H1 (cell line): Measurements from ENCODE around the gene PHEX. TPM values are rescaled to one million over a fixed set of nuclear protein-coding genes. Genes with fewer than 3 reads are reported as not detected.

Source experiments
- CTCF ChIA-PET: fragments of 300-600 bp; sonication (Branson Sonifier 250); formaldehyde crosslinking; loops from one replicate; lab custom pipeline; 2021; ENCODE audit not compliant: partially characterized antibody; lab: Charles Lee
- POLR2A ChIA-PET: fragments of 300-600 bp; sonication (Branson Sonifier 250); formaldehyde crosslinking; loops from one replicate; lab custom pipeline; 2021; ENCODE audit warnings: inconsistent platforms; ENCODE audit not compliant: partially characterized antibody; lab: Charles Lee
- DNase-seq, 2 experiments: peaks; one replicate each; pipeline versions ENCODE4 v3.0.0 to v3.0.0-alpha.2; 2010 to 2022; ENCODE audit warnings: low spot score in 2 of 2, low read depth in 1 of 2, mixed read lengths in 1 of 2
- FAIRE-seq: peaks from 2 replicates; lab custom pipeline; 2011; peaks lifted over from hg19 to GRCh38; lab: Jason Lieb, UNC
- H2AFZ ChIP-seq: 2 replicates; pipeline ENCODE4 v1.8.1; 2012; ENCODE audit warnings: low read length, inconsistent platforms
- H2AK5ac ChIP-seq: 2 replicates; pipeline ENCODE4 v1.6.1; 2013; ENCODE audit warnings: low read depth, low read length
- H2BK120ac ChIP-seq: replicated peaks from 2 replicates; pipeline ENCODE3; 2013; ENCODE audit warnings: low read depth, low read length, inconsistent platforms
- H2BK12ac ChIP-seq: 2 replicates; pipeline ENCODE4 v1.6.1; 2013; ENCODE audit warnings: low read depth, low read length
- H2BK15ac ChIP-seq: 2 replicates; pipeline ENCODE4 v1.6.1; 2013; ENCODE audit warnings: low read length
- H2BK20ac ChIP-seq: 2 replicates; pipeline ENCODE4 v1.6.1; 2013; ENCODE audit warnings: low read length
- H2BK5ac ChIP-seq: 2 replicates; pipeline ENCODE4 v1.6.1; 2013; ENCODE audit warnings: low read depth, low read length
- H3K14ac ChIP-seq: 2 replicates; pipeline ENCODE4 v1.6.1; 2013; ENCODE audit warnings: inconsistent platforms; ENCODE audit not compliant: insufficient read length
- H3K18ac ChIP-seq: 2 replicates; pipeline ENCODE4 v1.6.1; 2013; ENCODE audit warnings: low read length; ENCODE audit errors: extremely low read depth
- H3K23ac ChIP-seq: 2 replicates; pipeline ENCODE4 v1.6.1; 2013; ENCODE audit warnings: inconsistent platforms; ENCODE audit not compliant: insufficient read length
- H3K23me2 ChIP-seq: 2 replicates; pipeline ENCODE4 v1.6.1; 2013; ENCODE audit warnings: low read depth, low read length
- H3K27ac ChIP-seq: 2 replicates; pipeline ENCODE4 v1.6.1; 2011; ENCODE audit warnings: low read depth, low read length, inconsistent platforms
- H3K27me3 ChIP-seq, 4 experiments: replicated peaks in 1 of 4; 1 replicate in 1 of 4; 2 replicates in 3 of 4; pipeline versions ENCODE4 v1.6.1 to v1.8.1; 2011 to 2013; ENCODE audit warnings: low read length in 3 of 4, mild to moderate bottlenecking in 3 of 4, inconsistent platforms in 2 of 4, mixed read lengths in 2 of 4, moderate library complexity in 1 of 4; ENCODE audit not compliant: control insufficient read depth in 3 of 4, insufficient read depth in 3 of 4; ENCODE audit errors: extremely low read depth in 1 of 4
- H3K36me3 ChIP-seq, 4 experiments: 2 replicates each; pipeline versions ENCODE4 v1.6.1 to v1.8.1; 2011 to 2013; ENCODE audit warnings: mild to moderate bottlenecking in 4 of 4, low read length in 3 of 4, moderate library complexity in 2 of 4, control low read depth in 1 of 4, inconsistent platforms in 1 of 4; ENCODE audit not compliant: insufficient read depth in 4 of 4, control insufficient read depth in 2 of 4
- H3K4ac ChIP-seq: replicated peaks from 2 replicates; pipeline ENCODE3; 2013; ENCODE audit warnings: low read length, low read depth, mixed read lengths, inconsistent platforms; ENCODE audit not compliant: insufficient read length
- H3K4me1 ChIP-seq, 4 experiments: replicated peaks in 1 of 4; 1 replicate in 1 of 4; 2 replicates in 3 of 4; pipeline versions ENCODE4 v1.6.1 to v1.8.1; 2011 to 2013; ENCODE audit warnings: low read length in 3 of 4, inconsistent platforms in 2 of 4, mixed read lengths in 1 of 4; ENCODE audit not compliant: insufficient read depth in 4 of 4, control insufficient read depth in 3 of 4
- H3K4me2 ChIP-seq, 2 experiments: 2 replicates each; pipeline versions ENCODE4 v1.6.1 to v1.8.1; 2011 to 2013; ENCODE audit warnings: low read depth in 2 of 2, low read length in 2 of 2, control low read depth in 1 of 2, inconsistent platforms in 1 of 2, mild to moderate bottlenecking in 1 of 2; ENCODE audit not compliant: insufficient read depth in 1 of 2
- H3K4me3 ChIP-seq, 4 experiments: fragments of 200-600, 300-600 bp in 1 of 4; sonication (generic), shearing (Covaris generic), sonication (Bioruptor Twin) in 1 of 4; 2 replicates each; pipeline versions ENCODE4 v1.5.1 to v1.8.1; 2011 to 2016; ENCODE audit warnings: low read length in 4 of 4, low read depth in 3 of 4, control low read depth in 2 of 4, inconsistent platforms in 2 of 4, mild to moderate bottlenecking in 2 of 4, mixed read lengths in 1 of 4, moderate library complexity in 1 of 4; ENCODE audit not compliant: insufficient read depth in 2 of 4; ENCODE audit errors: extremely low read depth in 1 of 4
- H3K56ac ChIP-seq: replicated peaks from 2 replicates; pipeline ENCODE3; 2013; ENCODE audit warnings: low read depth, mild to moderate bottlenecking, mixed read lengths, low read length, inconsistent platforms; ENCODE audit not compliant: insufficient read length
- H3K79me1 ChIP-seq: 2 replicates; pipeline ENCODE4 v1.6.1; 2013; ENCODE audit warnings: low read depth, low read length, control low read depth
- H3K79me2 ChIP-seq, 2 experiments: 2 replicates each; pipeline versions ENCODE4 v1.6.1 to v1.8.1; 2012 to 2013; ENCODE audit warnings: low read length in 2 of 2, mild to moderate bottlenecking in 2 of 2, inconsistent platforms in 1 of 2; ENCODE audit not compliant: insufficient read depth in 2 of 2, control insufficient read depth in 1 of 2
- H3K9ac ChIP-seq, 4 experiments: replicated peaks in 1 of 4; 1 replicate in 1 of 4; 2 replicates in 3 of 4; pipeline versions ENCODE4 v1.6.1 to v1.8.1; 2011 to 2013; ENCODE audit warnings: low read depth in 3 of 4, low read length in 3 of 4, control low read depth in 2 of 4, mild to moderate bottlenecking in 2 of 4, moderate library complexity in 2 of 4, inconsistent platforms in 1 of 4; ENCODE audit errors: extremely low read depth in 1 of 4
- H3K9me3 ChIP-seq, 2 experiments: 2 replicates each; pipeline versions ENCODE4 v1.6.1 to v1.8.1; 2012 to 2013; ENCODE audit warnings: mild to moderate bottlenecking in 2 of 2, moderate library complexity in 2 of 2, control low read depth in 1 of 2, inconsistent platforms in 1 of 2, low read depth in 1 of 2, low read length in 1 of 2, mixed read lengths in 1 of 2; ENCODE audit not compliant: insufficient read depth in 2 of 2
- H4K20me1 ChIP-seq, 2 experiments: replicated peaks in 1 of 2; 2 replicates each; pipeline versions ENCODE3 to v1.8.1; 2011 to 2013; ENCODE audit warnings: inconsistent platforms in 2 of 2, low read length in 2 of 2, mild to moderate bottlenecking in 1 of 2; ENCODE audit not compliant: insufficient read depth in 2 of 2, control insufficient read depth in 1 of 2
- H4K5ac ChIP-seq: 2 replicates; pipeline ENCODE4 v1.6.1; 2013; ENCODE audit warnings: low read length, low read depth, mixed read lengths, inconsistent platforms; ENCODE audit not compliant: insufficient read length
- H4K8ac ChIP-seq: 2 replicates; pipeline ENCODE4 v1.8.0; 2013; ENCODE audit warnings: mild to moderate bottlenecking, moderate library complexity, low read length, inconsistent platforms; ENCODE audit not compliant: insufficient read depth; ENCODE audit errors: extremely low read depth
- H4K91ac ChIP-seq: replicated peaks from 2 replicates; pipeline ENCODE3; 2013; ENCODE audit warnings: low read length, mixed read lengths, inconsistent platforms; ENCODE audit not compliant: insufficient read length
- ASH2L ChIP-seq: fragments of 200-600, 300-600 bp; sonication (generic); IDR thresholded peaks from one replicate; pipeline ENCODE4 v1.7.1; 2017; ENCODE audit warnings: low read length
- ATF3 ChIP-seq: IDR thresholded peaks from 2 replicates; pipeline ENCODE4 v1.6.1; 2011; ENCODE audit warnings: low read depth, mild to moderate bottlenecking, low read length; ENCODE audit not compliant: insufficient read depth
- BCL11A ChIP-seq, 2 experiments: IDR thresholded peaks; one replicate each; pipeline ENCODE4 v1.6.1; 2011; ENCODE audit warnings: low read depth in 2 of 2, low read length in 2 of 2, mild to moderate bottlenecking in 2 of 2
- BRCA1 ChIP-seq: IDR thresholded peaks from 2 replicates; pipeline ENCODE4 v1.6.1; 2012; ENCODE audit warnings: low read depth, low read length, improper control_type of control experiment
- CHD1 ChIP-seq: IDR thresholded peaks from 2 replicates; pipeline ENCODE4 v1.6.1; 2012; ENCODE audit warnings: low read depth, low read length, improper control_type of control experiment
- CTCF ChIP-seq, 3 experiments: IDR thresholded peaks; 1 replicate in 2 of 3; 2 replicates in 1 of 3; pipeline versions ENCODE4 v1.5.1 to v1.6.1; 2011; ENCODE audit warnings: low read length in 3 of 3, mild to moderate bottlenecking in 3 of 3, inconsistent platforms in 2 of 3, low read depth in 1 of 3, moderate library complexity in 1 of 3; ENCODE audit not compliant: insufficient read depth in 1 of 3; ENCODE audit errors: control extremely low read depth in 1 of 3
- KDM4A ChIP-seq: IDR thresholded peaks from one replicate; pipeline ENCODE4 v1.7.1; 2012; ENCODE audit warnings: low read depth, mild to moderate bottlenecking, moderate library complexity, low read length, inconsistent platforms; ENCODE audit not compliant: severe bottlenecking
- KDM5A ChIP-seq: fragments of 200-600 bp; IDR thresholded peaks from 2 replicates; pipeline ENCODE4 v1.7.1; 2012; ENCODE audit warnings: mild to moderate bottlenecking, low read length, inconsistent platforms, mixed read lengths
- TAF1 ChIP-seq: IDR thresholded peaks from 2 replicates; pipeline ENCODE4 v1.6.1; 2011; ENCODE audit warnings: mild to moderate bottlenecking, low read depth, low read length
- TAF7 ChIP-seq: optimal IDR thresholded peaks from 2 replicates; pipeline ENCODE3; 2011; ENCODE audit warnings: low read depth, mild to moderate bottlenecking, inconsistent platforms, low read length, moderate library complexity, borderline replicate concordance
- WGBS, 2 experiments: shearing (Covaris generic) in 1 of 2; methylation state at CpG; one replicate each; pipeline versions ENCODE4 v1.1.6 to v1.1.7; 2013 to 2015; ENCODE audit warnings: low lambda C conversion rate in 2 of 2, mixed read lengths in 2 of 2, inconsistent platforms in 1 of 2, low coverage in 1 of 2, missing lambda C conversion rate in 1 of 2; ENCODE audit not compliant: insufficient replicate concordance in 2 of 2, insufficient coverage in 1 of 2, insufficient read length in 1 of 2; ENCODE audit errors: extremely low coverage in 1 of 2, missing lambda C conversion rate in 1 of 2; 5-methylcytosine and 5-hydroxymethylcytosine counted together
- polyA plus RNA-seq, 7 experiments: library from polyadenylated mRNA; depleted of rRNA in 3 of 7; stranded (reverse) in 5 of 7; unstranded in 2 of 7; fragments of >200 nt in 5 of 7; fragments of 200-250 nt in 2 of 7; gene quantifications; 1 replicate in 5 of 7; 2 replicates in 1 of 7; 4 replicates in 1 of 7; pipeline versions ENCODE4 v1.2.1 to v1.2.3, GENCODE V29; 2011 to 2013; ENCODE audit warnings: missing spikeins in 2 of 7, mixed read lengths in 2 of 7
- total RNA-seq: library from RNA; stranded (reverse); fragmentation: NEBNext Ultra II Directional; extraction: Animal tissue kit (Norgen Biotek cat#: 25700); gene quantifications from 2 replicates; pipeline ENCODE4 v1.2.1, GENCODE V29; 2021

Gene PHEX
- total and polyA plus RNA-seq, 2 of the 8 experiments (the other 6 are each of a cell fraction or from before 2014, with no cell fraction given): 0.03 to 0.11 TPM

GRCh38 chrX:22177950-22178515 lies 145.9 kb downstream of the PHEX start:
- Histone ChIP-seq H3K23me2 (no peaks in the 10 kb centered on the region), H3K79me1 (no peaks in the 10 kb centered on the region), H2AFZ (no peak overlapping the region), H3K79me2 (no peaks in the 10 kb centered on the region), H4K20me1 (no peaks in the 10 kb centered on the region), H4K5ac (no peak overlapping the region), H3K4ac (no peak overlapping the region), H3K18ac (no peak overlapping the region), H3K23ac (no peak overlapping the region), H3K56ac (no peak overlapping the region), H2BK12ac (no peak overlapping the region), H2AK5ac (no peak overlapping the region), H3K4me1 (no peaks in the 10 kb centered on the region), H4K8ac (no peak overlapping the region), H4K91ac (no peak overlapping the region), H3K27me3 (no peaks in the 10 kb centered on the region), H3K27ac (no peak overlapping the region), H3K4me3 (no peak overlapping the region), H2BK5ac (no peak overlapping the region), H3K14ac (no peak overlapping the region), H2BK15ac (no peak overlapping the region), H3K36me3 (no peaks in the 10 kb centered on the region), H3K9ac (no peak overlapping the region), H3K9me3 (no peaks in the 10 kb centered on the region), H2BK20ac (no peak overlapping the region), H2BK120ac (no peak overlapping the region), H3K4me2 (no peak overlapping the region)
- no peak for DNase-seq
- peak; percentile 69 for FAIRE-seq
- ChIA-PET CTCF (interaction anchor here (0.9 to 1.3 kb wide), 2 partner anchors 42 to 193 kb away, joined by 3 read pairs; no protein-coding TSS in a partner anchor), POLR2A (no interaction called here)
- 95% methylated on average over 7 of the region's 7 CpGs; no CpG with 5 or more reads in 1 of the 2 experiments for WGBS, 2 experiments
- TF ChIP-seq BRCA1 (no peak), ATF3 (no peak), ASH2L (no peak), BCL11A (IDR thresholded peaks at IDR 0.05; ENCODE audit: low read depth in 2 of 2, low read length in 2 of 2) (no peak), TAF7 (no peak), CTCF (IDR thresholded peaks at IDR 0.05; ENCODE audit: control extremely low read depth in 1 of 3, insufficient read depth in 1 of 3, low read depth in 1 of 3, low read length in 3 of 3) (no peak), CHD1 (no peak), KDM5A (no peak), KDM4A (no peak), TAF1 (no peak)
